Fibroblast of mammary gland (primary cell): ENCODE results near the gene KLHL29.

Source experiments
- DNase-seq: peaks from one replicate; pipeline ENCODE4 v3.0.0-alpha.2; 2010; ENCODE audit warnings: low read depth
- H3K4me3 ChIP-seq: 2 replicates; pipeline ENCODE4 v1.5.1; 2011; ENCODE audit warnings: low read depth, mild to moderate bottlenecking, low read length, moderate library complexity; ENCODE audit not compliant: control insufficient read depth
- CTCF ChIP-seq: conservative IDR thresholded peaks from 2 replicates; pipeline ENCODE4 v1.5.1; 2011; ENCODE audit warnings: low read depth, low read length, inconsistent platforms; ENCODE audit not compliant: control insufficient read depth, insufficient read depth

Gene KLHL29

GRCh38 chr2:23751747-23752265 is 366.8 kb downstream of the KLHL29 start:
- no peak for DNase-seq
- no peak overlapping the region for H3K4me3 ChIP-seq
- no peak for TF ChIP-seq CTCF

- H3K4me3 ChIP-seq: no peak overlapping the region
- no peak for TF ChIP-seq CTCF
- no peak for DNase-seq
Measured at GRCh38 chr2:23753291-23754010, 368.5 kb downstream of the KLHL29 start.

- no peak for TF ChIP-seq CTCF
- no peak overlapping the region for H3K4me3 ChIP-seq
- DNase-seq: no peak
Measured at GRCh38 chr2:23754970-23755369, 370.0 kb downstream of the KLHL29 start.

GRCh38 chr2:23756593-23757292 is 371.8 kb downstream of the KLHL29 start:
- DNase-seq: no peak
- TF ChIP-seq CTCF: no peak
- H3K4me3 ChIP-seq: no peak overlapping the region

- peak; percentile 91 for DNase-seq
- no peak for TF ChIP-seq CTCF
- no peak overlapping the region for H3K4me3 ChIP-seq
Measured at GRCh38 chr2:23757686-23758433, 372.9 kb downstream of the KLHL29 start.
